KBM-7 (cell line): ENCODE results near the gene CD200R1L.
A peak's percentile ranks its signal among the peaks of the same experiment; 100 is the strongest.

Experiments used
- DNase-seq: peaks from one replicate; pipeline ENCODE4 v3.0.0-alpha.2; 2015
- in situ Hi-C: fragments of 300-500 bp; cut with MboI; formaldehyde crosslinking; loops from 2 replicates; pipeline ENCODE4 v1.14.3; 2020; ENCODE audit warnings: low sequenced_read_pairs, low pct_unique_long_range_greater_than_20kb, mixed read lengths

The CD200R1L gene

DNA sequence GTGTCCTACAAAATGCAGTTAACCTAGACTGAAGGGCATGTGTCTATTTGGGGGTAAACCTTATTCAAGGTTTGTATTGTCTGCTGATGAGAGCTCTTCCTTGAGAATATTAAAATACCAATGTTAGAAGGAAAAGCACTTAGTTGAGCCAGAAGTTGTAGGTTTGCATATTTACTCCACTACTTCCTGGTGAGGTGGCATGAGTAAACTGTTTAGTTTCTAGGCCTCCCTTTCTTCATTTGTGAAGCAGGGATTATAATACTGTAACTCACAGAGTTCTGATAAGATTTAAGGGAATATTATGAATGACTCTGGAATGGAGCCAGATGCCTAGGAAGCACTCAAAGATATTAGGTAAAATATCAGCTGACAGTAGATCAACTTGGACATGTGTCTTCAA, 46.7 kb downstream of the CD200R1L start:
- DNase-seq: no peak
- in situ Hi-C loops: no loop called here

DNA sequence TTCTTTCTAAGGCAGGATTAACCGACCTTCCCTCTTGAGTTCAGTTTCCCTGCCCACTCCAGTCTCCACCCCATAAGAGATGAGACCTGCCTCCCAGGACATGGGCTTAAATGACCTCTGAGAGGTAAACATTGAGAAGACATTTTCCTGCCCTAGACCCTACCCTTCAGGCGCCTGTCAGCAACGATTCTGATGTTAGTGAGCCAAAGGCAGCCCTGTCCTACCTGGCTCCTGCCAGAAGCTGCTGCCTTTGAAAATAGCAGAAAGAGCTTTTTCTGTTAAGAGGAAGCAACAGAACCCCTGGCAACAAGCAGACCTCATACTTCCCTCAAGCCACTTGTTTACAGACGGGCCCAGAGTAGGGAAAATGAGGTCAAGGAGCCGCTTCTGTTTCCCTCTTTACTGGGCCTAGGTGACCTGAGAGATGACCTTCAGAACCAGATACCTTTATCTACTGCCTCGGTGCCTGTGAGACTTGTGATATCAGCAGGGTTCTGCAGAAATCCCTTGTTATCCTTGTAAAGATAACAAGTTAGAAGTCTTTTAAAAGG, 52.0 kb downstream of the CD200R1L start:
- in situ Hi-C loops: no loop called here
- DNase-seq: peak; percentile 71

DNA sequence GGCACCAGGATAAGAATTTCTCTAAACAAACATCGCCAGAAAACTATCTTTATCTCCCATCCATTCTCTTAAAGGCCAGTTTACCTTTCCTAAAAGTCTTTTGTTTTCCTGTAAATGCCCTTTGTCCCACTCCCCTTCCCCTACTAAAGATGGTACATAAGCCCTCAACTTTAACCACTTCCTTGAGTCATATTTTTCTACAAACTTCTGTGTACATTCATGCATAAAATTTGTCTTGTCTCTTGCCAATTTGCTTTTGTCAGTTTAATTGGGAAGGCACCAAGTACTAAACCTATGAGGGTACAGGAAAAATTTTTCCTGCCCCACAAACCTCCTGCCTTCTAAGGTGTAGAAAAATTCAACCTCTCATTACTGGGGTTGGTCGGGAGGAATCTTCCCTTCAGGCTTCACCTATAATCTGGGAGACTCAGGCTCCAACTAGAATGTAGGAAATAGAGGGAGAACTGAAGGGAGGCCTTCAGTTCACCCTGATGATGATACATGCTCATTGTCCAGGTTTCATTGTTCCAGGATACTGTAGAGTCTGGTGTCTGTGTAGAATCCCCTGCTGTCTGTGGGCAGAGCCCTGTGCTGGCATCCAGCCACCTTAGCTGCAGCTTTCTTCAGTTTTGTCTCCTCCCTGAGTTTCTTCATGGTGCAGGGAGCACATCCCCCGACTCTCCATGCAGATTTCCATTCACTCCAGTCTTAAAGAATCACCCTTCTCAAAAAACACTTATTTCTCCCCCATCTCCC, 53.2 kb downstream of the CD200R1L start:
- DNase-seq: peak; percentile 49
- in situ Hi-C loops: no loop called here

DNA sequence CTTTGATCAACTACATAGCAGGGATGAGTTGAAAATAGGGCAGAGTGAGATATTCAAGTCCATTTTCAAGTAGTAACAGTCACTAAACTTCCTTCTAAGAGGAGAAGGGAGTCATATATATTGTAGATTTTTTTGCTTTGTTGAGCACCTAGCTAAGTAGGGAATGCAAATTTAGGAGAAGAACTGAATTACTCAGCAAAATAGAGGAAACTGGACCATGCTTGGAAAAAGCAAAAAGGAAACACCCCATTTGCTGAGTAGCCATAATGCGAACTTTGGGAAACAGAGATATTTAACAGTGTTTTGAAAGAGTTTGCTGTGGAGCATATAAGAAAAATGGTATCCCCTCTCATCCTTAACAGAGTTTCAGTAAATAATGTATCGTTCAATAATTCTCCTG, 54.9 kb downstream of the CD200R1L start:
- no peak for DNase-seq
- in situ Hi-C loops: no loop called here

DNA sequence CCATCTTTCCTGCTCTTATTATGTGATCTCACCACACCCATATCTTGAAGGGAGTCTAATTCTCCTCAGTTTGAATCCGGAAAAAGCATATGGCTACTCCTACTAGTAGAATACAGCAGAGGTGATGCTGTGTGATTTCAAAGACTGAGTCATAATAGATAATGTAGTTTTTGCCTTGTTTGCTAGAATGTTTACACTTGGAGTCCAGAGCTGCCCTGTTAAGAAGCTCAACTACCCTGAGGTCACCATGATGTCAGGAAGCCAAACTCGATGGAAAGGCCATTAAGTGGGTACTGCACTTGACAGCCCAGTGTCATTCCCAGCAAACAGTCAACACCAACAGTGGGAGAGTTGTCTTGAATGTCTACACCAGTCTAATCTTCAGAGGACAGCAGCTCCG, 56.9 kb downstream of the CD200R1L start:
- in situ Hi-C loops: no loop called here
- no peak for DNase-seq

DNA sequence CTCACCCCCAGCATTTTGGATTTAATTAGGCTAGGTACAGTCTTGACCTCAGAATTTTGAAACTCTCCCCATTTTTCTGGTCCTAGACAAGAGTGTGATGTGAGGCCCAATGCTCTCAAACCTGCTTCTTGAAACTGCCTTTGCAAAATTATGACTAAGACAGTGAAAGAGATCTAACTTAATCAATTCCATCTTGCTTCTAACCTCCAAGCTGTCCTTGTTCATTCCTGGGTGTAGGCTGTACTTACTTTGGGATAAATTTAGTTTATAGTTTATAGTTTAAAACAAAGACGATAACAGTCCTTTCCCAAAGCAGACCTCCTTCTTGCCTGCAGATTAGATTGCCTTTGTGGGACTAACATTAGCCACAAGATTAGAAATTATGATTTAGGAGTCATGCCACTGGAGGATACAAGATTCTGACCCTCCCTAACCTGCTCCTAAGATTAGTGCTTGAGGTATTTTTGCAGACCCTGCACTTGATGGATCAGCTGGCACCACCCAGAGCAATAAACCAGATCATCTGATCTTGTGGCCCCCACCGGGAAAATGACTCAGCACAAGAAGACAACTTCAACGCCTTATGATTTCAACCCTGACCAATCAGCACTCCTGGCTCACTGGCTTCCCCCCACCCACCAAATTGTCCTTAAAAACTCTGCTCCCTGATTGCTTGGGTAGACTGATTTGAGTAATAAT, 59.6 kb downstream of the CD200R1L start:
- in situ Hi-C loops: no loop called here
- DNase-seq: no peak

DNA sequence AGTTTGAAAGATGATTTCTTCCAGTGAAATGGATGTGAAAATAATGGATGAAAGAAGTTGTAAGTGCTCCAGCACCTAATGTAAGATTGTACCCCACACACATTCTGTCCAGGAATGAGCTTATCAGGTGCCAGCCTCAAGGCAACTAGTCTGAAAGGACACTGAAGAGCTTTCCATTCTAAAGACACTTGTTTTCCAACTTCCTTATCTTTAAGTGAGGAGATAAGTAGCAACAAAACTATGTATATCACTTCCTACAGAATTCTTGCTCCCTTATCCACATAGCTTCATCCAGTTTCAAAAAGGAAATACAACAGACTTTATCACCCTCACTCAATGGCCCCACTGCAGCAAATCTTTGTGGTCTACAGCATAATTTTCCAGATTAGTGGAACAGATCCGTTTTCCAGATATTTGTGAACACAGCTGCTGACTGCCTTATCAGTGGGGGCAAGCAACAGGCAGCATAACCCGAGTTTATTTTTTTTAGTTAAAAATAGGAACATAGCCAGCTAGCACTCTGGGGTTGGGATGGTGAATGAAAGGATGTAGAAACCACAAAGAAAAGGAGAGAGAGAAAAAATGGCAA, 60.6 kb downstream of the CD200R1L start:
- in situ Hi-C loops: no loop called here
- peak; percentile 61 for DNase-seq

DNA sequence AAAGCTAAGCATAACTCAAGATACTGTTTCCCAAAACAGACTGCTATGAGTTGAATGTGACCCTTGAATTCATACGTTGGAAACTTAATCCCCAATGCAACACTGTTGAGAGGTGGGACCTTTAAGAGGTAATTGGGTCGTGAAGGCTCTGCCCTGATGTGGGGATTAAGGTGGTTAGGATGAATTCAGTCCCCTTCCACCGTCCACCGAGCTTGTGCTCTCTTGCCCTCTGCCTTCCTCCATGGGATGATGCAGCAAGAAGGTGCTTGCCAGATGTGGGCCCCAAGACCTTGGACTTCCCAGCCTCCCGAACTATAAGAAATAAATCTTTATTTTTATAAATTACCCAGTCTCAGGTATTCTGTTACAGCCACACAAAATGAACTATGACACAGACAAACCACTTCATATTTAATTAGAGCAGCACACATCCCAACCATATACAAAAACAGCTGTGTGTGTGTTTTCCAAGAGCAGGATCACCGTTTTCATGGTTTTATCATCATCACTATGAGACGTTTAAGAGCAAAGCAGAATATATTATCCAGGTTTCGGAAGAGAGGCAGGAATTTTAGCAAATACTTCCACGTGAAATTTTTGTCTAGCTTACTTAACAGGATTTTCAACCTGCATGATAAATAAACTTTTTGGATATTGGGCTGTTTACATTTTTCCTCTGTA, 61.2 kb downstream of the CD200R1L start:
- in situ Hi-C loops: no loop called here
- DNase-seq: no peak

DNA sequence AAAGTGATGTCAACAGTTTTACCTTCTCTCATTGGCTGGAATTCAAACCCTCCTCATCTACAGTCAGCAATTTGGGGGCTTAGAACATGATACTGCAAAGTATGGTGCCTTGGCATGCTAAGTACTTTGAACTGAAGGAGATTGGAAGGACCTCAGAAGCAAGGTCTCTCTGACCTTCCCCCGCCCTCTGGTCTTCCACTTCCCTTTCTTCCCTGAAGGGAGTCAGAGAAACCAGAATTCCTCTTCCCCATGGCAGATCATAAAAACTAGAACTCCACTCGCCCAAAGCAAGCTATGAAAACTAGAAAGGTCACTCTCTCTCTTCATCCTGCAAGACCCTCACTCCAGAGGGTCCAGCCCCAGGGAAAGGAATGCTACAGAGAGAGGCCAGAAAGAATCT, 64.2 kb downstream of the CD200R1L start:
- peak; percentile 32 for DNase-seq
- in situ Hi-C loops: no loop called here

DNA sequence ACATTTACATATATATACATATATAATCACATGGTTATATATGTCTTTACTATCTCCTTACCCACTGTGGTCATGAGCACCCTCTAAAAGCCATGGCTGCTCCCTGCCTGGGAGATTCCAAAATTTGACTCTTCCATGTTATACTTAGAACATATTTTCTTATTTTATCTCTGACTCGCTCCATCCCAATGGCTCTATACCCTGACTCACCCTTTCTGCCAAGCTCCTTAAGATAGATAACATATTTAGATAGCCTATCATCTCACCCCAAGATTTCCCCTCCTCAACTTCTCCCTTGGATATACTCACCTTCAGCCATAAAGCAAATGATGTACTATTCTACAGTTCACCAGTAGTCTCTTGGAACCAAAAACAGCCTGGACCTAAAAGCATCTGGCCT, 65.1 kb downstream of the CD200R1L start:
- in situ Hi-C loops: no loop called here
- DNase-seq: no peak

DNA sequence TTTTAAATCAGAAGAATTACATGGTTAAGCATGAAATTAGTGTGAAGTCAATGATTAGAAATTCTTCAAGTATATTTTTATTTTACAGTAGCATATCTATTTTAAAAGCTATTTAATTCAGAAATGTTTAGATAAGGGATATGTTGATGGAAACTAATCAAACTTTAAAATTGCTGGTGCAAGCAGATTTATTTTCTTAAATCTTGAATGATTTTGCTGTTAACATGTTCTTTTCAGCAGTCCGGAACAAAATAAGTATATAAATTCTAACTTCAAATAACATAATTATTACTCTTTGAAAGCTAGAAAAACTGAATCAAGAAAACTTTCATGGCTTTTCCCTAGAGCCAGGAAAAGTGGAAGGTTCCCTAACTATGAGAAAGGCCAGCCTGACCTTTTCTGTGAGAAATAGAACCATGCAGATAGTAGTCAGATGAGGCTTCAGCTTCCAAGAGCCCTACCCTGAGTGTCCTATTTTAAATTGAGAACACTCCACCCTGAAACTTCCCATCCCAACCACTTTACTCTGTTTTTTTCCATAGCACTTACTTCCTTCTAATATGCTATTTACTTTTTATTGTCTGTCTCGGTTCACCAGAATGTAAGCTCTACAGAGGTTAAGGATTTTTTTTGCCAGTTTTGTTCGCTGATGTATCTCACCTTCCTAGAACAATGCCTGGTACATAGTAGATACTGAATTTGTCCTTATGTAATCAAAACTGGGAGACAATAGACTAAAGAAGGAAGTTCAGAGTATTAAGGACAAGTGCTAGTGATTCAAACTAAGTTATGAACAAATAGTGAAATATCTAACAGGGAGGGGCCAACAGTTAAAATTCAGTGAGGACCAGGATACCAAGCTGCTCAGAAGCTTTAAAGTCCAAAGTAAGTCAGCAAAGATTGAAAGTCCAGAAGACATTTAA, 66.8 kb downstream of the CD200R1L start:
- DNase-seq: no peak
- in situ Hi-C loops: no loop called here

DNA sequence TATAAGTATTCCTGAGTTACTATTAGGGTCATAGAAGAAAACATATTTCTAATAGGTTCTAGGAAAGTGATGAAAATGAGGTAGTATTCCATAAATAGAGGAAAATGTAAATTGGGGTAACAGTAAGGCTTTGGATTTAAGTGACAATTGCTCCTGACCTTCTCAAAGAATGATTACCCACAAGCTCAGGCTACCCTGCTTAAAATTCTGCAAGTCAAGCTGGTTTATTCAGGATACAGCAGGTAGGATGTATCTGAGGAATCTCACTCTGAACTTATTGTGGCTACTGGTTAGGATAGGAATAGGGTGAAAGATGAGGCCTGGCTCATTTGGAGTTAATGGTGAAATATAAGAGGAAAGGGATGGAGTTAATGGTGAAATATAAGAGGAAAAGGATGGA, 67.7 kb downstream of the CD200R1L start:
- DNase-seq: no peak
- in situ Hi-C loops: no loop called here

DNA sequence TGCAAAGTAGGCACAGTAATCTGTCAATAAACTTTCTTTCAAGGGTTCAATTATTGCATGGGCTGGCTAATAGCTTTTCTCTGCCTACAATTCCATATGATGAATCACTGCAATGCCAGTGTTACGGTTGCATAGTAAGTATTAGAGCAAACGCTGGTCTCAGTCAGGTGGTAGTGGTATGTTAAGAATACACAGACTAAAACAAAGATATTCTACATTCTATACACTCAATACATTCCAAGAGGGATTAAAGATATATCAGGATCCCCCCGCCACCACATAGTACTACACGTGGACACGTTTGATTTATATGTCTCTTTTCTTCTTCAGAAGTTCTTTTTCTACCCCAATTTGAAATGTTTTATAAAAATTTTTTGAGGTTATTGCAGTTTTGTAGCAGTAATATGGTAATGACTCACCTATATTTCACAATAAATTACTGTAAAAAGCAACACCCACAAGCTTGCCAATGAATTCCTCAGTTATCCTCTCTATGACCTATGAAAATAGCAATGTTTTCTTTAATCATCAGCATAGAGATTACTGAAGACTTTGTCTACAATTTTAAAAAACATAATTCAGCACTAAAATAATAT, 68.2 kb downstream of the CD200R1L start:
- in situ Hi-C loops: no loop called here
- no peak for DNase-seq

DNA sequence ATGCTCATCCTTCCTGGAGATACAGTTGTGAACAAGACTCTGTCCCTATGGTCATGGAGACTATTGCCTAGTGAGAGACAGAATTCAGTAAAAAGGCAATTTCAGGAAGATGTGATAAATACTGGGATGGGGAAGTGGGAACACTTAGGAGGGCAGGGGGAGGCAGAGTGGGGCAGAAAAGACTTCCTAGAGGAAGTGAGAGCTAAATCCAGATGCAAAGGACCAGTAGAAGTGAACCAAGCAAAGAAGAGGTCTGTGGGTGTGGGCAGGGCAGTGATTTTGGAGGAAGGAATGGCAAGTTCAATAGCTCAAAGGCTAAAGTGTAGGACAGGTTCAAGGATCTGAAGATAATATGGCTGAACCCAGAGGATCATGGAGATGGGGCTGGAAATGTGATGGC, 68.9 kb downstream of the CD200R1L start:
- in situ Hi-C loops: no loop called here
- no peak for DNase-seq

DNA sequence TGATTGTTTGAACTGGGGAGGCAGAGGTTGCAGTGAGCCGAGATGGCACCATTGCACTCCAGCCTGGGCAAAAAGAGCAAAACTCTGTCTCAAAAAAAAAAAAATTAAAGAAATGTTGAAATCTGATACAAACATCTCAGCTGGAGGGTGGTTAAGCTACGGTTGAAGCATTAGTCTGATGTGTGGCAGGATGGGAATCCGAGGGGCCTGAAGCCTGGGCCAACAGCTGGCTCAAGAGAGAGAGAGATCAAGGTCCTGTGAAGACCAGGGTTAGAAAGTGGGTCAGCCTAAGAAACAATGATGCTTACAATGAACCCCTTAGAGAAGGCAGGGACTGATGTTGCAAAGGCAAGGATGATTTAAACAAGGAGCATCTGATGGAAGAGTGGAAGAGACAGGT, 69.8 kb downstream of the CD200R1L start:
- DNase-seq: no peak
- in situ Hi-C loops: no loop called here

DNA sequence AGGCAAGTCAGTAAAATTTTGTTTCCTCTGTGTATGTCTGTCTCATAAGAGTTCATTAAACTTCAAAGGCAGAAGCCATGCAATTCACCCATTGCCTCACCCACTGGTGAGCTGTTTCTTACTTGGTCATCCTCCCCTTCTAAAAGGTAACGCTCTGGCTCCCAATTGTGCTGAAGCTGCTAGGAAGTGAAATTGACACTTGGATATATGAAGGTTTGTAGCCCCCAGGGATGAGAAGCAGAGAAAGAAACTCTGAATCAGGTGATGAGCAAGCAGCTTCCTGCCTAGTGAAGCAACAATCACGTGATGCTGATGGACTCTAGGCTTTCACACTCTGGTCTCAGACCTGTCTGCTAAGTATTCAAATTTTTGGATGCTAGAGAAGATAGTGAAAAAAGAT, 70.7 kb downstream of the CD200R1L start:
- in situ Hi-C loops: no loop called here
- DNase-seq: no peak

DNA sequence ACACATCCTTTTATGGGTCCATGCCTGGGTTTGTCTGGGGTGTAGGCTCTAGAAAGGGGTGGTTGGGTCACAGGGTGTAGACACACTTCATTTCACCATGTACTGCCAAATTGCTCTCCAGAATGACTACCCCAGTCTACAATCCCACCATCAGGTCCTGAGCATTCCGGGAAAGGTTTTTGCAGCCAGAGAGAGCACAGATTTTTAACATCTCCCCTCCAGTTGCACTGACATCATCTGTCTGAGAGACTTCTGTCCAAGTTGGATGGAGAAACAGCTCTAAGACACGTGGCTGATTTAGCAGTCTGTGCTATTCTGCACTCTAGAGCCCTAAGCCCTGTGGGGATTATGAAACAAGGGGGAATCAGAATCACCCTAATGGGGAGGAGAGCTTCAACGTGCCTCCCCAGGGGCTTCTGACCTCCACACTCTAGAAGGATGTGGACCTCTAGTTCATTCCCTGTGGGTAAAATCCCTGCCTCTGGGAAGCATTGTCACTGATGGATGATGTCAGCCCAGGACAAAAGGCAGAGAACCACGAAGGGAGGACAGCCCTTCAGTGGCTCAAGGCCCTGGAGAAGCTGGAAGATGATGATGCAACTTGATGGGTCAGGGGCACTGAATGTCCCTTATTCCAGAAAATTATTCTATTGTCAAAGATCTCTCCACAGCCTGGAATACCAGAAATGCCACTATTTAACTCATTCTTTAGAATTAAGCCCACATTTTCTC, 71.5 kb downstream of the CD200R1L start:
- no peak for DNase-seq

More for the DNA sequence above, 71.5 kb downstream of the CD200R1L start:
- in situ Hi-C loops: no loop called here
